K562 (cell line): Measurements from ENCODE around the gene PLAAT4. TPM values are rescaled to one million over a fixed set of nuclear protein-coding genes. Genes with fewer than 3 reads are reported as not detected.

Source experiments
- ATAC-seq: fragments of 200-7000 bp; cut with Tn5 transposase; 3 replicates; pipeline ENCODE4 v1.9.1; 2020; ENCODE audit warnings: moderate library complexity
- BruUV-seq: library from RNA; stranded (reverse); fragments of 400-500 nt; replicated peaks from 2 replicates; lab custom pipeline; 2021; lab: Mats Ljungman, UMichigan
- CTCF ChIA-PET: fragments of 300-600 bp; formaldehyde crosslinking; extraction: SDS; loops from one replicate; lab custom pipeline; 2021; ENCODE audit warnings: low intra/inter-chr PET ratio; lab: Yijun Ruan, JAX
- POLR2A ChIA-PET: fragments of 300-600, 350-650 bp; sonication (Branson Sonifier 250); formaldehyde crosslinking; extraction: SDS; loops from one replicate; lab custom pipeline; 2021; ENCODE audit warnings: antibody characterized with exemption, inconsistent platforms; lab: Yijun Ruan, JAX
- DNase-seq, 4 experiments: peaks; one replicate each; pipeline versions ENCODE4 v3.0.0 to v3.0.0-alpha.2; 2011 to 2018; ENCODE audit warnings: low spot score in 3 of 4, mixed read lengths in 3 of 4; ENCODE audit errors: extremely low read depth in 1 of 4
- FAIRE-seq: peaks from 2 replicates; lab custom pipeline; 2011; peaks lifted over from hg19 to GRCh38; lab: Jason Lieb, UNC
- H2AFZ ChIP-seq: 2 replicates; pipeline ENCODE4 v1.6.0; 2011; ENCODE audit warnings: low read depth, low read length, control low read depth, inconsistent platforms
- H3K27ac ChIP-seq: fragments of 200-600 bp; 3 replicates; pipeline ENCODE4 v1.8.0; 2011; ENCODE audit warnings: low read depth, mild to moderate bottlenecking, control low read depth, inconsistent platforms, low read length, moderate library complexity, mixed read lengths; ENCODE audit errors: extremely low read depth
- H3K27me3 ChIP-seq, 2 experiments: fragments of 300-600 bp in 1 of 2; 2 replicates in 1 of 2; 3 replicates in 1 of 2; pipeline versions ENCODE4 v1.6.0 to v1.8.0; 2011; ENCODE audit warnings: inconsistent platforms in 2 of 2, low read length in 2 of 2, mild to moderate bottlenecking in 1 of 2, mixed read lengths in 1 of 2, moderate library complexity in 1 of 2; ENCODE audit not compliant: control insufficient read depth in 2 of 2, insufficient read depth in 2 of 2
- H3K36me3 ChIP-seq: fragments of 300-600 bp; 3 replicates; pipeline ENCODE4 v1.8.0; 2011; ENCODE audit warnings: mild to moderate bottlenecking, low read length, inconsistent platforms; ENCODE audit not compliant: control insufficient read depth, insufficient read depth
- H3K4me1 ChIP-seq, 2 experiments: fragments of 200-600 bp in 1 of 2; replicated peaks in 1 of 2; 2 replicates in 1 of 2; 3 replicates in 1 of 2; pipeline versions ENCODE4 v1.5.1 to v1.8.0; 2011; ENCODE audit warnings: inconsistent platforms in 2 of 2, low read length in 2 of 2, mild to moderate bottlenecking in 1 of 2, mixed read lengths in 1 of 2, moderate library complexity in 1 of 2; ENCODE audit not compliant: control insufficient read depth in 2 of 2, insufficient read depth in 2 of 2
- H3K4me2 ChIP-seq: 2 replicates; pipeline ENCODE4 v1.6.1; 2011; ENCODE audit warnings: low read length, control low read depth, inconsistent platforms, mixed read lengths; ENCODE audit not compliant: insufficient read depth
- H3K4me3 ChIP-seq: fragments of 200-600 bp; sonication (generic), shearing (Covaris generic); 2 replicates; pipeline ENCODE4 v1.5.1; 2016; ENCODE audit warnings: control low read depth, inconsistent platforms
- H3K79me2 ChIP-seq: fragments of 200-600 bp; 3 replicates; pipeline ENCODE4 v1.8.0; 2011; ENCODE audit warnings: low read length, inconsistent platforms; ENCODE audit not compliant: control insufficient read depth, insufficient read depth
- H3K9ac ChIP-seq, 2 experiments: 2 replicates each; pipeline versions ENCODE4 v1.6.0 to v1.6.1; 2011; ENCODE audit warnings: low read depth in 2 of 2, low read length in 2 of 2, control low read depth in 1 of 2, inconsistent platforms in 1 of 2, mild to moderate bottlenecking in 1 of 2, mixed read lengths in 1 of 2; ENCODE audit not compliant: insufficient read depth in 1 of 2
- H3K9me1 ChIP-seq: one replicate; pipeline ENCODE4 v1.6.0; 2011; ENCODE audit warnings: inconsistent platforms, mild to moderate bottlenecking, low read length, moderate library complexity; ENCODE audit not compliant: control insufficient read depth, insufficient read depth
- H3K9me3 ChIP-seq: replicated peaks from 2 replicates; pipeline ENCODE4 v1.5.1; 2011; ENCODE audit warnings: low read depth, low read length, inconsistent platforms; ENCODE audit not compliant: control insufficient read depth, insufficient read depth
- H4K20me1 ChIP-seq: replicated peaks from 2 replicates; pipeline ENCODE4 v1.6.1; 2011; ENCODE audit warnings: low read length, inconsistent platforms, mixed read lengths; ENCODE audit not compliant: control insufficient read depth, insufficient read depth
- CCNT2 ChIP-seq: IDR thresholded peaks from 2 replicates; pipeline ENCODE4 v1.6.1; 2011; ENCODE audit warnings: borderline replicate concordance, low read depth, mild to moderate bottlenecking, moderate library complexity, mixed read lengths, low read length; ENCODE audit not compliant: insufficient read length; ENCODE audit errors: extremely low read depth
- ETV1 ChIP-seq: fragments of 450-650 bp; conservative IDR thresholded peaks from 2 replicates; pipeline ENCODE4 v1.6.1; 2016; ENCODE audit warnings: missing genetic modification characterization, control low read depth, low read depth, missing compliant biosample characterization
- HDAC1 ChIP-seq, 2 experiments: fragments of 450-650 bp; IDR thresholded peaks; 2 replicates each; pipeline ENCODE4 v1.6.1; 2016 to 2017; ENCODE audit warnings: inconsistent platforms in 1 of 2, mild to moderate bottlenecking in 1 of 2, moderate library complexity in 1 of 2
- HIVEP1 ChIP-seq: fragments of 250-450 bp; sonication (Bioruptor Pico); IDR thresholded peaks from 2 replicates; pipeline ENCODE4 v1.4.0; 2020; ENCODE audit warnings: mild to moderate bottlenecking
- SMAD3 ChIP-seq: fragments of 450-650 bp; formaldehyde crosslinking; conservative IDR thresholded peaks from 2 replicates; pipeline ENCODE4 v1.4.0; 2020; ENCODE audit warnings: mild to moderate bottlenecking
- TBL1XR1 ChIP-seq, 2 experiments: IDR thresholded peaks; 2 replicates each; pipeline ENCODE4 v1.6.1; 2012; ENCODE audit warnings: improper control_type of control experiment in 2 of 2, low read length in 2 of 2, mild to moderate bottlenecking in 1 of 2
- ZFP1 ChIP-seq: fragments of 450-650 bp; formaldehyde crosslinking; IDR thresholded peaks from 2 replicates; pipeline ENCODE4 v1.4.0; 2020; ENCODE audit warnings: mild to moderate bottlenecking, mixed read lengths
- ZNF830 ChIP-seq: fragments of 250-450 bp; sonication (Bioruptor Pico); IDR thresholded peaks from 2 replicates; pipeline ENCODE4 v1.5.0; 2021; ENCODE audit warnings: mild to moderate bottlenecking
- WGBS: fragments of 100-300 bp; shearing (Covaris generic); methylation state at CpG from one replicate; pipeline ENCODE4 v1.1.6; 2016; ENCODE audit warnings: low coverage, mixed read lengths; ENCODE audit not compliant: insufficient coverage; ENCODE audit errors: missing lambda C conversion rate; 5-methylcytosine and 5-hydroxymethylcytosine counted together
- in situ Hi-C: fragments of 300-500 bp; cut with MboI; formaldehyde crosslinking; loops from 4 replicates; pipeline ENCODE4 v1.15.0; 2018; ENCODE audit warnings: inconsistent platforms, mixed read lengths
- intact Hi-C: fragments of 100-400 bp; cut with micrococcal nuclease; formaldehyde crosslinking; loops from 2 replicates; pipeline ENCODE4 v1.14.2; 2022
- polyA plus RNA-seq, 8 experiments: library from polyadenylated mRNA; depleted of rRNA in 4 of 8; stranded (reverse) in 5 of 8; unstranded in 3 of 8; fragments of >200 nt; fragmentation: Nextera tagmentation in 2 of 8; fragmentation: Illumina TruSeq in 1 of 8; extraction: Ambion mirVana in 2 of 8; extraction: Trizol in 1 of 8; gene quantifications; 2 replicates each; pipeline versions ENCODE4 v1.2.1 to v1.2.3, GENCODE V29; 2011 to 2014; ENCODE audit warnings: inconsistent platforms in 1 of 8, missing spikeins in 1 of 8
- total RNA-seq, 7 experiments: library from RNA; depleted of rRNA in 6 of 7; stranded (reverse); fragments of >200 nt in 6 of 7; fragmentation: Illumina TruSeq in 2 of 7; extraction: Trizol in 2 of 7; gene quantifications; 2 replicates each; pipeline versions ENCODE4 v1.2.1 to v1.2.3, GENCODE V29; 2011 to 2021; ENCODE audit warnings: low replicate concordance in 1 of 7
- TF ChIP-seq, protein P1 (sequence below): fragments of 450-650 bp; IDR thresholded peaks from one replicate; pipeline ENCODE4 v1.6.1; 2018; ENCODE audit warnings: mild to moderate bottlenecking, moderate library complexity; ENCODE audit not compliant: partially characterized antibody

Gene PLAAT4
- total and polyA plus RNA-seq, 9 of the 15 experiments (the other 6 are each of a cell fraction or from before 2014, with no cell fraction given) = 0.54 to 3.0 (median 1.3) TPM; not detected in 1

GRCh38 chr11:63523151-63523550, 13.5 kb upstream of the PLAAT4 start:
- Histone ChIP-seq H3K4me3 (no peak overlapping the region), H2AFZ (peak overlapping the region; percentile 42; the same call in 1 of the 2 replicates), H4K20me1 (no peaks in the 10 kb centered on the region), H3K27ac (no peak overlapping the region)
- no peak for FAIRE-seq
- WGBS = 27% methylated on average over 6 of the region's 7 CpGs
- TF ChIP-seq TBL1XR1 (IDR thresholded peaks at IDR 0.05; ENCODE audit: low read length in 2 of 2) (no peak), HIVEP1 (CRISPR knock-in tag) (no peak), ETV1 (no peak), ZFP1 (CRISPR knock-in tag) (no peak), HDAC1 (IDR thresholded peaks at IDR 0.05) (no peak), ZNF830 (no peak), CCNT2 (no peak), SMAD3 (CRISPR knock-in tag) (no peak)
- TF ChIP-seq, protein P1, sequence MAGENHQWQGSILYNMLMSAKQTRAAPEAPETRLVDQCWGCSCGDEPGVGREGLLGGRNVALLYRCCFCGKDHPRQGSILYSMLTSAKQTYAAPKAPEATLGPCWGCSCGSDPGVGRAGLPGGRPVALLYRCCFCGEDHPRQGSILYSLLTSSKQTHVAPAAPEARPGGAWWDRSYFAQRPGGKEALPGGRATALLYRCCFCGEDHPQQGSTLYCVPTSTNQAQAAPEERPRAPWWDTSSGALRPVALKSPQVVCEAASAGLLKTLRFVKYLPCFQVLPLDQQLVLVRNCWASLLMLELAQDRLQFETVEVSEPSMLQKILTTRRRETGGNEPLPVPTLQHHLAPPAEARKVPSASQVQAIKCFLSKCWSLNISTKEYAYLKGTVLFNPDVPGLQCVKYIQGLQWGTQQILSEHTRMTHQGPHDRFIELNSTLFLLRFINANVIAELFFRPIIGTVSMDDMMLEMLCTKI = no peak
- TF ChIP-seq, all 486 proteins: peak for 0
- Histone ChIP-seq H3K9me1 (no peaks in the 10 kb centered on the region), H3K9me3 (peaks cover 6% of the 10 kb centered on the region), H3K4me1 (peaks cover 0 to 7% of the 10 kb centered on the region in 2 experiments; a peak in 3 of 5 replicates), H3K4me2 (no peak overlapping the region), H3K27me3 (no peaks in the 10 kb centered on the region), H3K9ac (no peak overlapping the region), H3K36me3 (no peaks in the 10 kb centered on the region), H3K79me2 (no peaks in the 10 kb centered on the region)
- POLR2A ChIA-PET = no interaction called here
- CTCF ChIA-PET = no interaction called here
- no TSS peak for BruUV-seq
- no peak for DNase-seq
- in situ Hi-C loops = no loop called here
- intact Hi-C loops = no loop called here
- ATAC-seq = no peak
